H9 (cell line): Measurements from ENCODE around the gene TMTC2. TPM values are rescaled to one million over a fixed set of nuclear protein-coding genes. Genes with fewer than 3 reads are reported as not detected.

Experiments used
- DNase-seq: peaks from one replicate; pipeline ENCODE4 v3.0.0-alpha.2; 2017
- H2AFZ ChIP-seq: one replicate; pipeline ENCODE4 v1.6.1; 2013; ENCODE audit warnings: mild to moderate bottlenecking, low read length, control low read depth, moderate library complexity
- H2AK5ac ChIP-seq: 2 replicates; pipeline ENCODE4 v1.6.1; 2013; ENCODE audit warnings: low read length, control low read depth, mixed read lengths; ENCODE audit not compliant: insufficient read length
- H2BK120ac ChIP-seq: one replicate; pipeline ENCODE4 v1.6.1; 2013; ENCODE audit warnings: low read depth, mild to moderate bottlenecking, low read length, control low read depth, inconsistent platforms; ENCODE audit not compliant: poor library complexity, severe bottlenecking
- H2BK12ac ChIP-seq: 2 replicates; pipeline ENCODE4 v1.6.1; 2013; ENCODE audit warnings: low read length, control low read depth, mixed read lengths, low read depth; ENCODE audit not compliant: insufficient read length
- H2BK15ac ChIP-seq: 2 replicates; pipeline ENCODE4 v1.6.1; 2013; ENCODE audit warnings: low read depth, low read length, control low read depth
- H2BK20ac ChIP-seq: one replicate; pipeline ENCODE4 v1.6.1; 2013; ENCODE audit warnings: low read depth, mild to moderate bottlenecking, low read length, control low read depth, inconsistent platforms; ENCODE audit not compliant: poor library complexity, severe bottlenecking
- H2BK5ac ChIP-seq: 2 replicates; pipeline ENCODE4 v1.6.1; 2013; ENCODE audit warnings: low read length, control low read depth, mixed read lengths; ENCODE audit not compliant: insufficient read length
- H3K14ac ChIP-seq: 2 replicates; pipeline ENCODE4 v1.6.1; 2013; ENCODE audit warnings: low read length, control low read depth; ENCODE audit not compliant: insufficient read depth
- H3K18ac ChIP-seq: 2 replicates; pipeline ENCODE4 v1.6.1; 2013; ENCODE audit warnings: low read depth, mild to moderate bottlenecking, mixed read lengths, low read length, control low read depth; ENCODE audit not compliant: insufficient read length
- H3K23ac ChIP-seq: 2 replicates; pipeline ENCODE4 v1.6.1; 2013; ENCODE audit warnings: low read length, control low read depth, mixed read lengths, low read depth; ENCODE audit not compliant: insufficient read length
- H3K23me2 ChIP-seq: 2 replicates; pipeline ENCODE4 v1.6.1; 2013; ENCODE audit warnings: low read depth, mild to moderate bottlenecking, mixed read lengths, low read length, control low read depth; ENCODE audit not compliant: insufficient read length, poor library complexity, severe bottlenecking
- H3K27ac ChIP-seq: 2 replicates; pipeline ENCODE4 v1.5.1; 2013; ENCODE audit warnings: low read length, control low read depth, mixed read lengths, low read depth; ENCODE audit not compliant: insufficient read length
- H3K27me3 ChIP-seq: 2 replicates; pipeline ENCODE4 v1.6.1; 2013; ENCODE audit warnings: low read length, control low read depth, inconsistent platforms; ENCODE audit not compliant: insufficient read depth
- H3K4ac ChIP-seq: 2 replicates; pipeline ENCODE4 v1.6.1; 2013; ENCODE audit warnings: low read depth, mild to moderate bottlenecking, control low read depth, inconsistent platforms, low read length, moderate library complexity
- H3K4me1 ChIP-seq: 2 replicates; pipeline ENCODE4 v1.6.1; 2013; ENCODE audit warnings: low read length, control low read depth, inconsistent platforms; ENCODE audit not compliant: insufficient read depth
- H3K4me2 ChIP-seq: 2 replicates; pipeline ENCODE4 v1.6.1; 2013; ENCODE audit warnings: low read length, control low read depth, mixed read lengths; ENCODE audit not compliant: insufficient read length, insufficient read depth
- H3K56ac ChIP-seq: 2 replicates; pipeline ENCODE4 v1.6.1; 2013; ENCODE audit warnings: low read depth, mild to moderate bottlenecking, mixed read lengths, low read length, control low read depth; ENCODE audit not compliant: insufficient read length
- H3K79me1 ChIP-seq: 2 replicates; pipeline ENCODE4 v1.6.1; 2013; ENCODE audit warnings: low read depth, mild to moderate bottlenecking, moderate library complexity, low read length, control low read depth, inconsistent platforms; ENCODE audit not compliant: insufficient read depth, poor library complexity, severe bottlenecking
- H3K79me2 ChIP-seq: 2 replicates; pipeline ENCODE4 v1.6.1; 2013; ENCODE audit warnings: low read length, control low read depth, inconsistent platforms; ENCODE audit not compliant: insufficient read depth
- H3K9ac ChIP-seq: 2 replicates; pipeline ENCODE4 v1.6.1; 2013; ENCODE audit warnings: low read length, control low read depth, mixed read lengths; ENCODE audit not compliant: insufficient read length; ENCODE audit errors: extremely low read depth
- H3K9me3 ChIP-seq: one replicate; pipeline ENCODE4 v1.6.1; 2013; ENCODE audit warnings: low read depth, low read length, inconsistent platforms; ENCODE audit not compliant: control insufficient read depth
- H3T11ph ChIP-seq: one replicate; pipeline ENCODE4 v1.6.1; 2013; ENCODE audit warnings: mild to moderate bottlenecking, low read length, control low read depth, inconsistent platforms
- H4K20me1 ChIP-seq: one replicate; pipeline ENCODE4 v1.6.1; 2013; ENCODE audit not compliant: control insufficient read depth, insufficient read length, insufficient read depth
- H4K5ac ChIP-seq: 2 replicates; pipeline ENCODE4 v1.6.1; 2013; ENCODE audit warnings: low read depth, mild to moderate bottlenecking, mixed read lengths, low read length, control low read depth; ENCODE audit not compliant: insufficient read length
- H4K8ac ChIP-seq: replicated peaks from 2 replicates; pipeline ENCODE4 v1.6.1; 2013; ENCODE audit warnings: low read length, control low read depth, mixed read lengths, low read depth; ENCODE audit not compliant: insufficient read length
- H4K91ac ChIP-seq: 2 replicates; pipeline ENCODE4 v1.6.1; 2013; ENCODE audit warnings: low read depth, mild to moderate bottlenecking, moderate library complexity, mixed read lengths, low read length, control low read depth; ENCODE audit not compliant: insufficient read length
- H3K27ac Mint-ChIP-seq, 3 experiments: 2 replicates in 2 of 3; 3 replicates in 1 of 3; pipeline ENCODE4 v1.8.0; 2020 to 2021; ENCODE audit warnings: mixed read lengths in 3 of 3, mild to moderate bottlenecking in 1 of 3, moderate library complexity in 1 of 3
- H3K27me3 Mint-ChIP-seq: 2 replicates; pipeline ENCODE4 v1.8.0; 2021; ENCODE audit warnings: low read depth, mild to moderate bottlenecking, moderate library complexity, mixed read lengths
- H3K36me3 Mint-ChIP-seq, 3 experiments: 2 replicates in 2 of 3; 3 replicates in 1 of 3; pipeline ENCODE4 v1.8.0; 2020 to 2021; ENCODE audit warnings: low read depth in 3 of 3, mixed read lengths in 3 of 3; ENCODE audit not compliant: insufficient read depth in 1 of 3
- H3K4me1 Mint-ChIP-seq, 2 experiments: 2 replicates each; pipeline ENCODE4 v1.8.0; 2020; ENCODE audit warnings: mixed read lengths in 2 of 2
- H3K4me3 Mint-ChIP-seq, 2 experiments: 2 replicates in 1 of 2; 3 replicates in 1 of 2; pipeline ENCODE4 v1.8.0; 2020 to 2021; ENCODE audit warnings: mild to moderate bottlenecking in 2 of 2, mixed read lengths in 2 of 2, moderate library complexity in 1 of 2
- H3K9me3 Mint-ChIP-seq, 2 experiments: 2 replicates in 1 of 2; 3 replicates in 1 of 2; pipeline ENCODE4 v1.8.0; 2020; ENCODE audit warnings: mild to moderate bottlenecking in 2 of 2, mixed read lengths in 2 of 2, moderate library complexity in 1 of 2
- CTCF ChIP-seq: fragments of 200-600 bp; sonication (generic); conservative IDR thresholded peaks from 3 replicates; pipeline ENCODE4 v1.8.0; 2021; ENCODE audit warnings: antibody characterized with exemption, mild to moderate bottlenecking
- total RNA-seq: library from RNA; stranded (reverse); gene quantifications from 2 replicates; pipeline ENCODE4 v1.2.1, GENCODE V29; 2021

The TMTC2 gene
- total RNA-seq, 1 experiment from 2014 or later: 3.1 TPM

DNA sequence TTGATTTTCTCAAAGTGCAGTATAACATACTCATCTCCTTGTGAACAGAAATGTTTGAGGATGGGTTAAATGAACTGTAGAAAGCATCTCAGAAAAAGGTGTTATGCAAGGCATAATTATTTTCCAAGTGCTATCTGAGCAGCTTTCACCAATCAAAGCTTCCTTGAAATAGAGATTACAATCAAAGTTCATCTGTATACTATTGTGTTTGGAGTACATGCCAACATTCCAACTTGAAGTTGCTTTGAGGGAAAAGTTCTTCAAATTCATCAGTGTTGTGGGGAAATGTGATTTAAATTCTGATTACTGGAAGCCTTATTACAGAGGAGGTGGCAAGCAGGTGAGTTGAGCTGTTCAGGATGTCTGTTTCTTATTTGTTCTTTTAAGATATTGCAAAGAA is 68.2 kb downstream of the TMTC2 start:
- Mint-ChIP-seq H3K36me3 (peaks cover 0 to 4% (median 0%) of the 10 kb centered on the region in 3 experiments; a peak in 2 of 7 replicates), H3K27ac (no peak overlapping the region), H3K4me3 (no peak overlapping the region), H3K9me3 (no peaks in the 10 kb centered on the region), H3K27me3 (peaks cover 7% of the 10 kb centered on the region; the same call in 1 of the 2 replicates), H3K4me1 (peaks cover 22 to 36% of the 10 kb centered on the region in 2 experiments)
- H3K27me3 ChIP-seq: no peaks in the 10 kb centered on the region; the same call in 1 of the 2 replicates
- H2AK5ac ChIP-seq: no peak overlapping the region
- H4K5ac ChIP-seq: no peak overlapping the region
- H3K4me2 ChIP-seq: no peak overlapping the region
- no peak overlapping the region for H2BK20ac ChIP-seq
- no peak overlapping the region for H2BK5ac ChIP-seq
- H3K23me2 ChIP-seq: no peaks in the 10 kb centered on the region
- no peak overlapping the region for H4K8ac ChIP-seq
- no peak overlapping the region for H3T11ph ChIP-seq
- no peak overlapping the region for H2AFZ ChIP-seq
- H3K14ac ChIP-seq: no peak overlapping the region
- no peak overlapping the region for H4K91ac ChIP-seq
- no peak overlapping the region for H2BK12ac ChIP-seq
- H3K9me3 ChIP-seq: no peaks in the 10 kb centered on the region
- no peak overlapping the region for H3K9ac ChIP-seq
- H2BK15ac ChIP-seq: no peak overlapping the region
- no peak for DNase-seq
- H3K23ac ChIP-seq: no peak overlapping the region
- no peak overlapping the region for H3K56ac ChIP-seq
- H3K4ac ChIP-seq: no peak overlapping the region
- no peaks in the 10 kb centered on the region for H3K79me1 ChIP-seq
- H3K79me2 ChIP-seq: no peaks in the 10 kb centered on the region
- H3K18ac ChIP-seq: no peak overlapping the region
- no peaks in the 10 kb centered on the region; the same call in 1 of the 2 replicates for H3K4me1 ChIP-seq
- no peaks in the 10 kb centered on the region for H4K20me1 ChIP-seq
- H2BK120ac ChIP-seq: no peak overlapping the region
- no peak overlapping the region for H3K27ac ChIP-seq
- TF ChIP-seq CTCF: no peak
